Neural cell (in vitro differentiated cells): Measurements from ENCODE around the gene C3orf62.

ENCODE experiments used
- CTCF ChIP-seq: fragments of 450-650 bp; IDR thresholded peaks from 2 replicates; pipeline ENCODE4 v1.5.1; 2014; ENCODE audit warnings: antibody characterized with exemption, mild to moderate bottlenecking, moderate library complexity; ENCODE audit not compliant: poor library complexity, severe bottlenecking
- EP300 ChIP-seq: fragments of 450-650 bp; conservative IDR thresholded peaks from 2 replicates; pipeline ENCODE4 v1.6.1; 2014; ENCODE audit warnings: antibody characterized with exemption, mild to moderate bottlenecking, moderate library complexity; ENCODE audit not compliant: poor library complexity, severe bottlenecking
- EZH2 ChIP-seq: fragments of 200-600, 300-800 bp; shearing (Covaris generic), sonication (generic); IDR thresholded peaks from 2 replicates; pipeline ENCODE4 v1.6.1; 2014; ENCODE audit warnings: antibody characterized with exemption, low read length, borderline replicate concordance, mild to moderate bottlenecking; ENCODE audit not compliant: insufficient read depth, poor library complexity, severe bottlenecking
- MXI1 ChIP-seq: fragments of 450-650 bp; conservative IDR thresholded peaks from 2 replicates; pipeline ENCODE4 v1.6.1; 2014; ENCODE audit warnings: antibody characterized with exemption, mild to moderate bottlenecking; ENCODE audit not compliant: poor library complexity, severe bottlenecking
- POLR2AphosphoS5 ChIP-seq: IDR thresholded peaks from 2 replicates; pipeline ENCODE4 v1.6.1; 2012
- REST ChIP-seq: IDR thresholded peaks from 2 replicates; pipeline ENCODE4 v1.6.1; 2012; ENCODE audit warnings: borderline replicate concordance
- SMC3 ChIP-seq: fragments of 450-650 bp; conservative IDR thresholded peaks from 2 replicates; pipeline ENCODE4 v1.6.1; 2014; ENCODE audit warnings: antibody characterized with exemption, mild to moderate bottlenecking, moderate library complexity; ENCODE audit not compliant: poor library complexity
- TAF1 ChIP-seq: IDR thresholded peaks from 2 replicates; pipeline ENCODE4 v1.6.1; 2012; ENCODE audit warnings: low read depth

- TF ChIP-seq CTCF: no peak
- TF ChIP-seq MXI1: no peak
- TF ChIP-seq TAF1: no peak
- TF ChIP-seq POLR2AphosphoS5: no peak
- no peak for TF ChIP-seq REST
- TF ChIP-seq SMC3: no peak
- TF ChIP-seq EZH2: no peak
- no peak for TF ChIP-seq EP300
These were observed 47.7 kb upstream of the C3orf62 start for GRCh38 chr3:49324768-49325167.
